Motor neuron (in vitro differentiated cells): ENCODE data around the gene SHMT2. TPM values are rescaled to one million over a fixed set of nuclear protein-coding genes. Genes with fewer than 3 reads are reported as not detected.
A peak's percentile ranks its signal among the peaks of the same experiment; 100 is the strongest.

Source experiments
- ATAC-seq, 8 experiments: fragments of 200-7000 bp; cut with Tn5 transposase; replicated peaks in 6 of 8; 2 replicates each; pipeline ENCODE4 v1.8.0; 2021; ENCODE audit warnings: mild to moderate bottlenecking in 8 of 8, moderate library complexity in 8 of 8
- H3K27ac ChIP-seq, 2 donors: fragments of 250-450 bp; sonication (Bioruptor Pico); 2 replicates each; pipeline ENCODE4 v1.9.0; 2021; ENCODE audit warnings: antibody characterized with exemption in 2 of 2, mild to moderate bottlenecking in 2 of 2, moderate library complexity in 1 of 2
- H3K4me1 ChIP-seq, 2 donors: fragments of 250-450 bp; sonication (Bioruptor Pico); replicated peaks in 1 of 2; 2 replicates each; pipeline ENCODE4 v1.6.1; 2021; ENCODE audit warnings: antibody characterized with exemption in 2 of 2, mild to moderate bottlenecking in 2 of 2, moderate library complexity in 1 of 2
- H3K4me3 ChIP-seq, 5 donors: fragments of 250-450 bp; sonication (Bioruptor Pico); 2 replicates each; pipeline ENCODE4 v1.9.0; 2021; ENCODE audit warnings: antibody characterized with exemption in 5 of 5, mild to moderate bottlenecking in 5 of 5, moderate library complexity in 4 of 5
- WGBS, 10 experiments: fragments of 450-650 bp; shearing (Covaris generic); methylation state at CpG; one replicate each; pipeline ENCODE4 v1.0.0; 2022; 5-methylcytosine and 5-hydroxymethylcytosine counted together
- in situ Hi-C, 9 experiments: fragments of 400-800 bp; cut with MboI; loops; one replicate each; pipeline ENCODE4 v1.15.0; 2021; ENCODE audit warnings: low sequenced_read_pairs in 9 of 9, low pct_unique_long_range_greater_than_20kb in 2 of 9; ENCODE audit not compliant: unreplicated experiment in 9 of 9
- total RNA-seq, 8 experiments: library from RNA; unstranded; fragments of 300-600 nt; gene quantifications; 2 replicates each; pipeline versions ENCODE4 v1.2.3 to v1.2.4, GENCODE V29; 2022

SHMT2 gene
- total RNA-seq, 8 experiments from 2014 or later, result 72.9 to 187 (median 120) TPM

GRCh38 chr12:57241402-57242310, 12.1 kb downstream of the SHMT2 start:
- in situ Hi-C loops, result loop anchor here in 1 of 9 experiments (25.0 kb wide), 1 partner anchor 221 kb away; the partner anchor contains the start of genes GLI1 and INHBE
- Histone ChIP-seq H3K4me3 (peak overlapping the region; percentile 36 to 56 (median 42)), H3K4me1 (peaks cover 43 to 46% of the 10 kb centered on the region in 2 donors), H3K27ac (peak overlapping the region; percentile 94 to 100)
- peak in 2 of 8 experiments; percentile 3 to 4 for ATAC-seq
- 0 to 40% (median 7%) methylated on average over 2 to 10 of the region's 48 CpGs; no CpG with 5 or more reads in 6 of the 10 experiments for WGBS, 10 experiments

- ATAC-seq, result peak in 1 of 8 experiments; percentile 2
- Histone ChIP-seq H3K4me3 (peak overlapping the region; percentile 36 to 56 (median 42)), H3K27ac (peak overlapping the region; percentile 94 to 100), H3K4me1 (peaks cover 36 to 39% of the 10 kb centered on the region in 2 donors)
- WGBS, 10 experiments, result 33% methylated on average over 3 of the region's 18 CpGs; no CpG with 5 or more reads in 9 of the 10 experiments
- in situ Hi-C loops, result loop anchor here in 1 of 9 experiments (25.0 kb wide), 1 partner anchor 220 kb away; the partner anchor contains the start of genes GLI1 and INHBE
Observed at GRCh38 chr12:57242329-57242690, 12.8 kb downstream of the SHMT2 start.

- WGBS, 10 experiments, result 0 to 10% (median 0%) methylated on average over 2 to 11 of the region's 45 CpGs; no CpG with 5 or more reads in 6 of the 10 experiments
- Histone ChIP-seq H3K4me1 (peaks cover 31 to 34% of the 10 kb centered on the region in 2 donors), H3K27ac (peak overlapping the region; percentile 94 to 100), H3K4me3 (peak overlapping the region; percentile 36 to 56 (median 42))
- in situ Hi-C loops, result loop anchor here in 1 of 9 experiments (25.0 kb wide), 1 partner anchor 219 kb away; the partner anchor contains the start of genes GLI1 and INHBE
- peak; percentile 21 to 70 (median 28) for ATAC-seq
Observed at GRCh38 chr12:57242691-57243454, 13.4 kb downstream of the SHMT2 start.

GRCh38 chr12:57243521-57244311, 14.2 kb downstream of the SHMT2 start:
- in situ Hi-C loops, result loop anchor here in 1 of 9 experiments (25.0 kb wide), 1 partner anchor 219 kb away; the partner anchor contains the start of genes GLI1 and INHBE
- 4 to 64% (median 8%) methylated on average over 6 to 15 of the region's 41 CpGs; no CpG with 5 or more reads in 5 of the 10 experiments for WGBS, 10 experiments
- H3K27ac ChIP-seq, result no peak overlapping the region
- peak overlapping the region; percentile 36 to 56 (median 42) for H3K4me3 ChIP-seq
- peaks cover 22 to 25% of the 10 kb centered on the region in 2 donors for H3K4me1 ChIP-seq
- ATAC-seq, result peak in 3 of 8 experiments; percentile 1 to 16 (median 3)

- ATAC-seq, result no peak
- H3K4me1 ChIP-seq, result peaks cover 20 to 23% of the 10 kb centered on the region in 2 donors
- no peak overlapping the region for H3K4me3 ChIP-seq
- 30 to 80% (median 49%) methylated on average over 1 to 4 of the region's 6 CpGs; no CpG with 5 or more reads in 6 of the 10 experiments for WGBS, 10 experiments
- in situ Hi-C loops, result loop anchor here in 1 of 9 experiments (25.0 kb wide), 1 partner anchor 218 kb away; the partner anchor contains the start of genes GLI1 and INHBE
- no peak overlapping the region for H3K27ac ChIP-seq
Observed at GRCh38 chr12:57244312-57244696, 14.8 kb downstream of the SHMT2 start.

- 50 to 100% (median 100%) methylated on average over 1 of the region's 1 CpG; no CpG with 5 or more reads in 5 of the 10 experiments for WGBS, 10 experiments
- no peak for ATAC-seq
- Histone ChIP-seq H3K27ac (no peak overlapping the region), H3K4me3 (no peak overlapping the region), H3K4me1 (peaks cover 5 to 7% of the 10 kb centered on the region in 2 donors)
- in situ Hi-C loops, result loop anchor here in 1 of 9 experiments (25.0 kb wide), 1 partner anchor 215 kb away; the partner anchor contains the start of genes GLI1 and INHBE
Observed at GRCh38 chr12:57247041-57247440, 17.5 kb downstream of the SHMT2 start.

GRCh38 chr12:57248934-57249742, 19.6 kb downstream of the SHMT2 start:
- 43 to 96% (median 85%) methylated on average over 1 to 7 of the region's 7 CpGs; no CpG with 5 or more reads in 3 of the 10 experiments for WGBS, 10 experiments
- in situ Hi-C loops, result loop anchor here in 1 of 9 experiments (25.0 kb wide), 1 partner anchor 213 kb away; the partner anchor contains the start of genes GLI1 and INHBE
- ATAC-seq, result no peak

GRCh38 chr12:57250541-57250940, 21.0 kb downstream of the SHMT2 start:
- Histone ChIP-seq H3K4me1 (no peaks in the 10 kb centered on the region), H3K4me3 (no peak overlapping the region), H3K27ac (no peak overlapping the region)
- WGBS, 10 experiments, result 88% methylated on average over 3 of the region's 3 CpGs; no CpG with 5 or more reads in 9 of the 10 experiments
- in situ Hi-C loops, result no loop called here
- no peak for ATAC-seq

More at GRCh38 chr12:57248934-57249742, 19.6 kb downstream of the SHMT2 start:
- H3K4me1 ChIP-seq, result no peaks in the 10 kb centered on the region
- no peak overlapping the region for H3K27ac ChIP-seq
- no peak overlapping the region for H3K4me3 ChIP-seq

- no peak for ATAC-seq
- Histone ChIP-seq H3K4me1 (no peaks in the 10 kb centered on the region), H3K27ac (no peak within 1 kb of the TSS), H3K4me3 (no peak within 1 kb of the TSS)
- 51 to 100% (median 66%) methylated on average over 1 to 7 of the region's 7 CpGs; no CpG with 5 or more reads in 4 of the 10 experiments for WGBS, 10 experiments
- in situ Hi-C loops, result no loop called here
Observed at GRCh38 chr12:57250956-57251355, 21.4 kb downstream of the SHMT2 start, which contains the start of gene STAC3. Gene STAC3, minus strand, starts transcription at chr12:57251187. Its CDS starts 1,551 bp downstream, at chr12:57249636.

GRCh38 chr12:57254506-57255280, 25.2 kb downstream of the SHMT2 start:
- WGBS, 10 experiments, result 60 to 96% (median 95%) methylated on average over 1 to 4 of the region's 14 CpGs; no CpG with 5 or more reads in 7 of the 10 experiments
- in situ Hi-C loops, result no loop called here

More at GRCh38 chr12:57254506-57255280, 25.2 kb downstream of the SHMT2 start:
- H3K4me1 ChIP-seq, result no peaks in the 10 kb centered on the region
- H3K27ac ChIP-seq, result no peak overlapping the region
- H3K4me3 ChIP-seq, result no peak overlapping the region
- no peak for ATAC-seq
